Activated naive CD4-positive, alpha-beta T cell treated with Interleukin-2 at 50 U/mL for 16 hours (primary cell): ENCODE results near the gene SRPK2.

Experiments used
- DNase-seq: peaks from one replicate; pipeline ENCODE4 v3.0.0-alpha.2; 2020

Gene SRPK2

DNA sequence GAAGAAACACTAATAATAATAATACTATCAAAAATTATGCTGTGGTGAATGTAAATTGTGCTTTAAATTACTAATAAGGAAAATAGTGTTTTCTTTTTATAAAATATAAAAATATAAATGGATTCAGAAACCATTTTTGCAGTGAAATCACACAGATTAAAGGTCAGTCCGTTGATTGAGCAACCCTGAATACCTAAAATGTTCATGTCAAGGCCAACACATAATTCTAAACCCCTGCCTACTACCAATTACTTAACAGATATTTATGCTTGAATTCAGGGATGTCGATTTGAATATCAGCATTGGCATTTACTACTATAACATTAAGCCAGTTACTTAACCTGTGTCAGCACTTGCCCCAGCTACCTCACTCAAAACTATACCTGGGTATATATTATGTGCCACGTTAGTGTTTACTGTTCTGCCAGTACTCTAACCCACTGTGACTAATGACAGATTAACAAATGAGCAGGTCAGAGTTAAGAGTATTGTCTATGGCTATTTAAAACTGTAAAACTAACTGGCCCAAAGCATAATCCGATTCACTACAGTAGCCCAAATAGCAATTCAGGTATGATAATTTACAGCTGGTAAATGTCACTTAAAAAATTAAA lies 209.7 kb downstream of the SRPK2 start:
- DNase-seq: no peak

DNA sequence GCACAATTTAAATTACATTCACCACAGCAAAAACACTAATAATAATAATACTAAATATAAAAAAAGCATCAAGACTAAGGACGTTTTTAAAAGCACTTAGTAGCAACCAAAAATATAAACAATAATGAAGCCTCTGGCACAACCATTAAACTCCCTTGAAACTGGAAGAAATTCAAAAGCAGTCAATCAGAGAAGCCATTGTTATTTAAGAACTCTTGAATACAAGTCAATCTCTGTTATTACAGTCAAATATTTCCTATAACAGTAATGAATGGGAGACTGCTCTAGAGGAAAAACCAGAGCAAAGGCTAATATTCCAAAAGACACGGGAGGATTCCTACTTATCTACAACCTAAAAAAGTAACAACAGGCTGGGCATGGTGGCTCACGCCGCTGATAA lies 210.5 kb downstream of the SRPK2 start:
- DNase-seq: no peak

DNA sequence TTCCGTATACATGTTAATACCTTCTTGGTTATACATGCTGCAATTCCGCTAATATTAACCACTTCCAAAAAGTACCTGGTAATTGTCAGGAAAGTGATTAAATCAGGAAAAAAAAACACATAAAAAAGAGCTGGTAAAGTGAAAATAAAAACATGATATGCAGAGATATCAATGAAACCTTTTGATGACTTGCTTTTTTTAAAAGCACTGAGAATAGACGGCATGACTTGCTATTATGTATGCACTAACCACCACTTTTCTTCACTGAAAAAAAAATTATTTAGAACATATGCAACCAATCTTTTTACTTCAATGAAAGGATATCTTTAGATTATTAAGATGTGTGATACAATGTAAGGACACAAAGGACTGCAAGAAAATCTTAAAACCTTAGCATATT lies 211.7 kb downstream of the SRPK2 start:
- DNase-seq: no peak

DNA sequence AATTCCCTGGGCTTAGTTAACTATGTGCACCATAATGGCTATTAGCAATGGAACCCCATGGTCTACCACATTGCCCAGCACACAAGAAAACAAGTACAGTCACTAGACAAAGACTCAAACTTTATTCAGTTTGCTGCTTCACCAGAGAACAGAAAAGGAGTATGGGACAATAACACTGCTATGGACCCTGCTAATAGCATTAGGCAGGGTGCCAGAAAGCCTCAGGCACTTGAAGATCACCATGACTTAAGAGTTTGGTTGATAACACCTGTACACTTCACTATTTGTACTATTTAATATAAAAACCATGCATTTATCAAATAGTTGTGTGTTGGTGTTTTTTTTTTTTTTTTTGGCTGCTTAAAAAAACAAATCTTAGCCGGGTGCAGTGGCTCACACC lies 215.1 kb downstream of the SRPK2 start:
- no peak for DNase-seq

GRCh38 chr7:105164751-105165150 lies 224.0 kb downstream of the SRPK2 start:
- no peak for DNase-seq

DNA sequence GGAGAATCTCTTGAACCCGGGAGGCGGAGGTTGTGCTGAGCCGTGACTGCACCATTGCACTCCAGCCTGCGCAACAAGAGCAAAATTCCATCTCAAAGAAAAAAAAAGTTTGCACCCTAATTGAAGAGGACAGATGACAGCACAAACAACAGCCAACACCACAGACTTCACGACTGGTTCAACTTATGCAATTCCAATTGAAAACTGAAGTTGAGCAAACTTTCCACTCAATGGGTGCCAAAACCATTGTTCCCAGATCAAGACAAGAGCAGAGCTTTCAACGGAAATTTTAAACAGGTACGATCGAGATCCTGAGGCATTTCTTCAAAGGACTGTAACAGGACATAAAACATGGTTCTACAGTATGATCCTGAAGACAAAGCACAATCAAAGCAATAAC lies 225.0 kb downstream of the SRPK2 start:
- no peak for DNase-seq

- no peak for DNase-seq
Observed at GRCh38 chr7:105161366-105161765, 227.4 kb downstream of the SRPK2 start.

DNA sequence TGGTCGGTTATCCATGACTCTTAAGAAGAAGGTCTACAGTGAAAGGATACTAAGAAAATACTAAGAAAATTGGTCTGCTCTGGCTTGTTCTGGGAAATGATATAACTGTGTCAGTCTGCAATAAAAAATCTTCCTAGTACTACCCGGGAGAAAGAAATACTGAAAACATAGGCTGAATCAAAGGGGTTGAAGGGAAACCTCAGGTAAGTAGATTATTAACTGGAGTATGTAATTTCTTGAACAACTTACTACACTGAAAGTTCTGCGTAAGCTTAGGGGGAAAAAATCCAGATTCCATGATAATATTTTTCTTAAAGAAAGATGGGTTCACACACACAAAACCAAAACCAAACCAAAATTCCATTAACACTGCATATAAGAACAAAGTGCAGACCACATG lies 231.4 kb downstream of the SRPK2 start:
- DNase-seq: no peak

- DNase-seq: no peak
Observed at GRCh38 chr7:105156731-105157130, 232.0 kb downstream of the SRPK2 start.

GRCh38 chr7:105154084-105154483 lies 234.6 kb downstream of the SRPK2 start:
- no peak for DNase-seq

GRCh38 chr7:105153531-105153930 lies 235.2 kb downstream of the SRPK2 start:
- DNase-seq: no peak

GRCh38 chr7:105151152-105151551 lies 237.6 kb downstream of the SRPK2 start:
- DNase-seq: no peak

DNA sequence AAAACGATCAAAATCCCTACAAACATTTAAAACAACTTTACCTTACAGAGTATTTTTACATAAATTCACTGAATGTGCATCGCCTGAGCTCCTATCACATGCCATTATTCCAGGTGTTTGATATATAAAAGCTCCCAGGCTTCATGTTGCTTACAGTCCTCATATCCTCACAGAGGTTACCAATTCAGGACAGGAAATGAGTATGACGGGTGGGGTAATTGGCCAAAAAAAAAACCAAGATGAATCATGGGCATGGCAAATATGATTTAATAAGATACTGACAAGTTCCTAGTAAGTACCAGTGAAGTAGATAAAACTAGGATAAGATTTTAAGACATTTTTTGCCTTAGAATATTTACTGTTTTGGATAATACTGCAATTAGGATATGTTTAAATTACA lies 238.9 kb downstream of the SRPK2 start:
- DNase-seq: no peak

GRCh38 chr7:105141068-105141467 lies 247.7 kb downstream of the SRPK2 start:
- no peak for DNase-seq

- no peak for DNase-seq
Observed at GRCh38 chr7:105139381-105139780, 249.3 kb downstream of the SRPK2 start.

GRCh38 chr7:105137898-105138297 lies 250.8 kb downstream of the SRPK2 start:
- DNase-seq: no peak

GRCh38 chr7:105136221-105136620 lies 252.5 kb downstream of the SRPK2 start:
- DNase-seq: no peak

- DNase-seq: no peak
Observed at GRCh38 chr7:105133986-105134655, 254.6 kb downstream of the SRPK2 start.

GRCh38 chr7:105133358-105133757 lies 255.4 kb downstream of the SRPK2 start:
- no peak for DNase-seq

GRCh38 chr7:105132835-105133234 lies 255.9 kb downstream of the SRPK2 start:
- DNase-seq: no peak

- DNase-seq: no peak
Observed at GRCh38 chr7:105132335-105132734, 256.4 kb downstream of the SRPK2 start.

DNA sequence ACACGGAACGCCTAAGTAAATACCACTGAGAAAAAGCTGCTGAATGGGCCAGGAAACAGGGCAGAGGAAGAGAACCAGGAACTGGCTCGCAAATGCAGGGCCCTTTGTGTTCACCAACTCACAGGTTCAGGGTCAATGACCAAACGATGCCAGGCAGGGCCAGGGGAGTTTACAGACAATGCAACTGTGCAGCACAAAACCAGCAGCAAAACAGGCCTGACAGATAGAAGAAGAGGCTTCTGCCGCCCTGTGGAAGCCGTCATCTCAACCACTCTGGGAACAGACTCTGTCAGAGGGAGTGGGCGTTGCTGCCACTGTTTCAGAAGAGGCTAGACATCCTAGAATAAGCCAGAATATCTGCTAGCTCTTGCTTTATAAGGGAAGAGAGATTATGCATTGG lies 256.8 kb downstream of the SRPK2 start:
- no peak for DNase-seq

- DNase-seq: no peak
Observed at GRCh38 chr7:105131033-105131656, 257.6 kb downstream of the SRPK2 start.

- no peak for DNase-seq
Observed at GRCh38 chr7:105130580-105130979, 258.1 kb downstream of the SRPK2 start.

- no peak for DNase-seq
Observed at GRCh38 chr7:105130048-105130447, 258.7 kb downstream of the SRPK2 start.
